ENCODE data around the gene CD99L2. TPM values are rescaled to one million over a fixed set of nuclear protein-coding genes. Genes with fewer than 3 reads are reported as not detected.

CD99L2 gene
- total RNA-seq, 1 experiment from 2014 or later = 29.5 TPM

DNA sequence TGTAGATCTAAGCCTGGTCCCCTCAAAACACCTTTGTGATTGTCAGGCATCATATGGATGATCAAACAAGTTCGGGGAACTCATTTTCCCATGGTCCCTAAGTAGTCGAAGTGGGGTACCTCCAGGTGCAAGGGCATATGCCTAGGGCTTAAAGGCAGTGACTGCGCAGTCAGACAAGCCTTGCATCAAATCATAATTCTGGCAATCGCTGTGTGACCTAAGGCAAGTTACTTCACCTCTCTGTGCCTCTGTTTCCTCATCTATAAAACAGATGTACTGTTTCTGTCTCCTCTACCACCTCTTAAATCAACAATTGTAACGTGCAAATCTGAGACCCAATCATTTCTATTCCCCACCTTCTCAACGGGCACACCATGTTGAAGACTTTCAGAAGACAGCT, 1.8 kb downstream of the CD99L2 start:
- no peaks in the 10 kb centered on the region for H3K4me1 ChIP-seq (ENCODE audit: insufficient read depth, low read length, poor library complexity, severe bottlenecking)
- no TSS peak for BruUV-seq (replicated peaks)
- no peak overlapping the region for H3K27ac ChIP-seq (ENCODE audit: low read depth, low read length, poor library complexity, severe bottlenecking)
- POLR2A ChIA-PET (ENCODE audit: low non-redundant PET) = no interaction called here
- no peaks in the 10 kb centered on the region for H3K27me3 ChIP-seq (replicated peaks; ENCODE audit: insufficient read depth, low read depth, low read length, poor library complexity)
- no peak overlapping the region for H3K4me3 ChIP-seq (ENCODE audit: low read depth, low read length, poor library complexity, severe bottlenecking)
- CTCF ChIA-PET = no interaction called here
- TF ChIP-seq EZH2 (IDR thresholded peaks at IDR 0.05; ENCODE audit: borderline replicate concordance, low read depth, low read length, poor library complexity, severe bottlenecking) = no peak
- TF ChIP-seq, protein P1, sequence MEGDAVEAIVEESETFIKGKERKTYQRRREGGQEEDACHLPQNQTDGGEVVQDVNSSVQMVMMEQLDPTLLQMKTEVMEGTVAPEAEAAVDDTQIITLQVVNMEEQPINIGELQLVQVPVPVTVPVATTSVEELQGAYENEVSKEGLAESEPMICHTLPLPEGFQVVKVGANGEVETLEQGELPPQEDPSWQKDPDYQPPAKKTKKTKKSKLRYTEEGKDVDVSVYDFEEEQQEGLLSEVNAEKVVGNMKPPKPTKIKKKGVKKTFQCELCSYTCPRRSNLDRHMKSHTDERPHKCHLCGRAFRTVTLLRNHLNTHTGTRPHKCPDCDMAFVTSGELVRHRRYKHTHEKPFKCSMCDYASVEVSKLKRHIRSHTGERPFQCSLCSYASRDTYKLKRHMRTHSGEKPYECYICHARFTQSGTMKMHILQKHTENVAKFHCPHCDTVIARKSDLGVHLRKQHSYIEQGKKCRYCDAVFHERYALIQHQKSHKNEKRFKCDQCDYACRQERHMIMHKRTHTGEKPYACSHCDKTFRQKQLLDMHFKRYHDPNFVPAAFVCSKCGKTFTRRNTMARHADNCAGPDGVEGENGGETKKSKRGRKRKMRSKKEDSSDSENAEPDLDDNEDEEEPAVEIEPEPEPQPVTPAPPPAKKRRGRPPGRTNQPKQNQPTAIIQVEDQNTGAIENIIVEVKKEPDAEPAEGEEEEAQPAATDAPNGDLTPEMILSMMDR (conservative IDR thresholded peaks at IDR 0.05; ENCODE audit: low read depth, low read length) = no peak
- DNase-seq (ENCODE audit: low spot score) = no peak
- no peaks in the 10 kb centered on the region for H3K36me3 ChIP-seq (ENCODE audit: insufficient read depth, low read length, poor library complexity, severe bottlenecking)
- intact Hi-C loops (cut with micrococcal nuclease; ENCODE audit: unreplicated experiment) = no loop called here
- H3K9me3 ChIP-seq (ENCODE audit: low read depth, low read length, poor library complexity, severe bottlenecking) = no peaks in the 10 kb centered on the region

- no peaks in the 10 kb centered on the region for H3K27me3 ChIP-seq (replicated peaks; ENCODE audit: insufficient read depth, low read depth, low read length, poor library complexity)
- no peaks in the 10 kb centered on the region for H3K36me3 ChIP-seq (ENCODE audit: insufficient read depth, low read length, poor library complexity, severe bottlenecking)
- ChIA-PET POLR2A (ENCODE audit: low non-redundant PET) (no interaction called here), CTCF (no interaction called here)
- TF ChIP-seq EZH2 (IDR thresholded peaks at IDR 0.05; ENCODE audit: borderline replicate concordance, low read depth, low read length, poor library complexity, severe bottlenecking) = no peak
- TF ChIP-seq, protein P1 (conservative IDR thresholded peaks at IDR 0.05; ENCODE audit: low read depth, low read length) = no peak
- no peaks in the 10 kb centered on the region for H3K4me1 ChIP-seq (ENCODE audit: insufficient read depth, low read length, poor library complexity, severe bottlenecking)
- BruUV-seq (replicated peaks) = no TSS peak
- intact Hi-C loops (cut with micrococcal nuclease; ENCODE audit: unreplicated experiment) = no loop called here
- no peak overlapping the region for H3K4me3 ChIP-seq (ENCODE audit: low read depth, low read length, poor library complexity, severe bottlenecking)
- H3K27ac ChIP-seq (ENCODE audit: low read depth, low read length, poor library complexity, severe bottlenecking) = no peak overlapping the region
- DNase-seq (ENCODE audit: low spot score) = no peak
- no peaks in the 10 kb centered on the region for H3K9me3 ChIP-seq (ENCODE audit: low read depth, low read length, poor library complexity, severe bottlenecking)
Measured at GRCh38 chrX:150893936-150894335, 4.5 kb downstream of the CD99L2 start.

DNA sequence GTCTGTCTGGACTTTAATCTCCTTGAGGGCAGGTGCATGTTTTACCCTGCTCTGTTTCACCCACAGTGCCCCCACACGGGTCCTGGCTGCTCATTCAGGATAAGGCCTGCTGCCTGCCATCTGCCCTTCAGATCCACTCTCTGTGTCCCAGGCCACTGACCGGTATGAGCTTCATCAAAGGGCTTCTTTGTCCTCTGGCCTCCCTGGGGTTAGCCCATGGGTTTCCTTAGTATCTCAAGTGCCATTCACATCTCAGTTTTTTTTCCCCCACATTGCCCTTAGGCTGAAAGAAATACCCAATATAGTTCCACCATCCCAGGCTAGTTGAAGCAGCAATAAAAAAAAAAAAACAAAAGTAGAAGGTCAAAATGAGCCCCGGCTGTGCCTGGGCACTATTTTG, 9.3 kb downstream of the CD99L2 start:
- H3K27me3 ChIP-seq (replicated peaks; ENCODE audit: insufficient read depth, low read depth, low read length, poor library complexity) = no peaks in the 10 kb centered on the region
- no peaks in the 10 kb centered on the region for H3K9me3 ChIP-seq (ENCODE audit: low read depth, low read length, poor library complexity, severe bottlenecking)
- no peaks in the 10 kb centered on the region for H3K36me3 ChIP-seq (ENCODE audit: insufficient read depth, low read length, poor library complexity, severe bottlenecking)
- TF ChIP-seq EZH2 (IDR thresholded peaks at IDR 0.05; ENCODE audit: borderline replicate concordance, low read depth, low read length, poor library complexity, severe bottlenecking) = no peak
- TF ChIP-seq, protein P1 (conservative IDR thresholded peaks at IDR 0.05; ENCODE audit: low read depth, low read length) = no peak
- H3K4me3 ChIP-seq (ENCODE audit: low read depth, low read length, poor library complexity, severe bottlenecking) = no peak overlapping the region
- CTCF ChIA-PET = no interaction called here
- BruUV-seq (replicated peaks) = no TSS peak
- intact Hi-C loops (cut with micrococcal nuclease; ENCODE audit: unreplicated experiment) = loop anchor here (10.0 kb wide), 1 partner anchor 56 kb away; no protein-coding TSS in a partner anchor
- no peak overlapping the region for H3K27ac ChIP-seq (ENCODE audit: low read depth, low read length, poor library complexity, severe bottlenecking)
- no peak for DNase-seq (ENCODE audit: low spot score)
- POLR2A ChIA-PET (ENCODE audit: low non-redundant PET) = no interaction called here
- no peaks in the 10 kb centered on the region for H3K4me1 ChIP-seq (ENCODE audit: insufficient read depth, low read length, poor library complexity, severe bottlenecking)

Data from A673 (cell line).